ENCODE measurements around the gene DCTD.

DNA sequence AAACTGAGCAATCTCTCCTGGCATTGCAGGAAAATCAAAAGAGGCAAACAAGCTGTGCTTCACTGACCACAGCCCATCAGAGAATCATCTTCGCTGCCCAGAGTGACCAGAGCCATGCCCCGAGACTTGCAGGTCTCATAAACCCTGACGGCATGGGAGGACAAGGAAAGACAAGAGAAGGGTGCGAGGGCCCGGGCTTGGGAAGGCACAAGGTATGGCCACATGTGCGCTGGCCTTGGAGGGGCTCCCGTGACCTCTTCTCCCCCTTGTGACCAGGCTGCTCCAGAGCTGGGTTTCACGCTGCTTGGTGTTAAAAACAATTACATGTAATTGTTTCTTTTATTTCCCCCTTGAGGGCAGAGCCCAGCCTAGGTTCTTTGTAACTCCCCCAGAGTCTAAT, 20.8 kb downstream of the DCTD start:
- TF ChIP-seq, protein P1, sequence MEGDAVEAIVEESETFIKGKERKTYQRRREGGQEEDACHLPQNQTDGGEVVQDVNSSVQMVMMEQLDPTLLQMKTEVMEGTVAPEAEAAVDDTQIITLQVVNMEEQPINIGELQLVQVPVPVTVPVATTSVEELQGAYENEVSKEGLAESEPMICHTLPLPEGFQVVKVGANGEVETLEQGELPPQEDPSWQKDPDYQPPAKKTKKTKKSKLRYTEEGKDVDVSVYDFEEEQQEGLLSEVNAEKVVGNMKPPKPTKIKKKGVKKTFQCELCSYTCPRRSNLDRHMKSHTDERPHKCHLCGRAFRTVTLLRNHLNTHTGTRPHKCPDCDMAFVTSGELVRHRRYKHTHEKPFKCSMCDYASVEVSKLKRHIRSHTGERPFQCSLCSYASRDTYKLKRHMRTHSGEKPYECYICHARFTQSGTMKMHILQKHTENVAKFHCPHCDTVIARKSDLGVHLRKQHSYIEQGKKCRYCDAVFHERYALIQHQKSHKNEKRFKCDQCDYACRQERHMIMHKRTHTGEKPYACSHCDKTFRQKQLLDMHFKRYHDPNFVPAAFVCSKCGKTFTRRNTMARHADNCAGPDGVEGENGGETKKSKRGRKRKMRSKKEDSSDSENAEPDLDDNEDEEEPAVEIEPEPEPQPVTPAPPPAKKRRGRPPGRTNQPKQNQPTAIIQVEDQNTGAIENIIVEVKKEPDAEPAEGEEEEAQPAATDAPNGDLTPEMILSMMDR (IDR thresholded peaks at IDR 0.05): no peak
- no peak for TF ChIP-seq POLR2AphosphoS5 (IDR thresholded peaks at IDR 0.05)
- no peak for TF ChIP-seq POLR2A (IDR thresholded peaks at IDR 0.05)

Data from gastroesophageal sphincter (tissue), 3 donors.